Ascending aorta (tissue), 2 donors: ENCODE results near the gene CTTN. TPM values are rescaled to one million over a fixed set of nuclear protein-coding genes. Genes with fewer than 3 reads are reported as not detected.

Experiments
- DNase-seq, 2 donors: peaks; one replicate each; pipeline ENCODE4 v3.0.0-alpha.2; 2019; ENCODE audit warnings: low spot score in 2 of 2
- H3K27ac ChIP-seq, 2 donors: fragments of 200-600 bp; sonication (generic); one replicate each; pipeline ENCODE4 v1.5.1; 2016 to 2017; ENCODE audit warnings: mild to moderate bottlenecking in 1 of 2
- H3K27me3 ChIP-seq: fragments of 200-600 bp; sonication (generic); one replicate; pipeline ENCODE4 v1.5.1; 2017
- H3K36me3 ChIP-seq, 2 donors: fragments of 200-600 bp; sonication (generic); one replicate each; pipeline ENCODE4 v1.5.1; 2016
- H3K4me1 ChIP-seq, 2 donors: fragments of 200-600 bp; sonication (generic); one replicate each; pipeline ENCODE4 v1.5.1; 2016 to 2017; ENCODE audit warnings: mild to moderate bottlenecking in 1 of 2
- H3K4me3 ChIP-seq, 2 donors: fragments of 200-600 bp; sonication (generic); one replicate each; pipeline ENCODE4 v1.5.1; 2016 to 2017; ENCODE audit warnings: mild to moderate bottlenecking in 1 of 2
- H3K9me3 ChIP-seq, 2 donors: fragments of 200-600 bp; sonication (generic); one replicate each; pipeline ENCODE4 v1.5.1; 2016
- CTCF ChIP-seq, 3 experiments: fragments of 200-600 bp in 2 of 3; fragments of 450-650 bp in 1 of 3; sonication (generic) in 2 of 3; IDR thresholded peaks; one replicate each; pipeline ENCODE4 v1.5.1; 2016 to 2019; ENCODE audit warnings: antibody characterized with exemption in 3 of 3, mild to moderate bottlenecking in 1 of 3, moderate library complexity in 1 of 3
- intact Hi-C: fragments of 100-400 bp; cut with DNase I; formaldehyde crosslinking; loops from one replicate; pipeline ENCODE4 v1.15.1; 2023
- total RNA-seq: library from RNA; depleted of rRNA; stranded (reverse); fragments of >200 nt; gene quantifications from one replicate; pipeline ENCODE4 v1.1.0, GENCODE V29; 2016

The CTTN gene
- total RNA-seq, 1 donor from 2014 or later = 166 TPM

GRCh38 chr11:70476669-70477068, 78.3 kb downstream of the CTTN start:
- intact Hi-C loops = no loop called here
- H3K9me3 ChIP-seq = no peaks in the 10 kb centered on the region
- no peaks in the 10 kb centered on the region for H3K4me1 ChIP-seq
- DNase-seq = no peak
- no peaks in the 10 kb centered on the region for H3K36me3 ChIP-seq
- H3K27me3 ChIP-seq = no peaks in the 10 kb centered on the region
- H3K4me3 ChIP-seq = no peak overlapping the region
- H3K27ac ChIP-seq = no peak overlapping the region
- no peak for TF ChIP-seq CTCF (IDR thresholded peaks at IDR 0.05)

- H3K9me3 ChIP-seq = no peaks in the 10 kb centered on the region
- no peaks in the 10 kb centered on the region for H3K27me3 ChIP-seq
- H3K36me3 ChIP-seq = no peaks in the 10 kb centered on the region
- H3K4me3 ChIP-seq = no peak overlapping the region
- H3K4me1 ChIP-seq = no peaks in the 10 kb centered on the region
- intact Hi-C loops = no loop called here
- DNase-seq = no peak
- H3K27ac ChIP-seq = no peak overlapping the region
- TF ChIP-seq CTCF (IDR thresholded peaks at IDR 0.05) = no peak
Observed at GRCh38 chr11:70477176-70477575, 78.8 kb downstream of the CTTN start.

- TF ChIP-seq CTCF (IDR thresholded peaks at IDR 0.05) = no peak
- intact Hi-C loops = no loop called here
- Histone ChIP-seq H3K36me3 (no peaks in the 10 kb centered on the region), H3K9me3 (no peaks in the 10 kb centered on the region), H3K27ac (no peak overlapping the region), H3K4me3 (no peak overlapping the region), H3K4me1 (peaks cover 0 to under 1% of the 10 kb centered on the region in 2 donors), H3K27me3 (no peaks in the 10 kb centered on the region)
- no peak for DNase-seq
Observed at GRCh38 chr11:70477609-70478008, 79.3 kb downstream of the CTTN start.

GRCh38 chr11:70478166-70478890, 80.0 kb downstream of the CTTN start:
- Histone ChIP-seq H3K4me3 (no peak overlapping the region), H3K27ac (no peak overlapping the region), H3K36me3 (no peaks in the 10 kb centered on the region), H3K9me3 (no peaks in the 10 kb centered on the region), H3K4me1 (peaks cover 0 to 2% of the 10 kb centered on the region in 2 donors), H3K27me3 (no peaks in the 10 kb centered on the region)
- TF ChIP-seq CTCF (IDR thresholded peaks at IDR 0.05) = no peak
- no peak for DNase-seq
- intact Hi-C loops = no loop called here

- Histone ChIP-seq H3K27ac (no peak overlapping the region), H3K36me3 (no peaks in the 10 kb centered on the region), H3K9me3 (no peaks in the 10 kb centered on the region), H3K4me1 (peaks cover 0 to 2% of the 10 kb centered on the region in 2 donors), H3K4me3 (no peak overlapping the region), H3K27me3 (no peaks in the 10 kb centered on the region)
- DNase-seq = no peak
- no peak for TF ChIP-seq CTCF (IDR thresholded peaks at IDR 0.05)
- intact Hi-C loops = no loop called here
Observed at GRCh38 chr11:70480711-70481110, 82.4 kb downstream of the CTTN start.
